ENCODE measurements around the gene LRRC63.
"Not testable (repeated sequence)": the region's sequence is repeated elsewhere in the genome, so short reads cannot be mapped to it uniquely, and the experiment has no call there.

The LRRC63 gene, protein sequence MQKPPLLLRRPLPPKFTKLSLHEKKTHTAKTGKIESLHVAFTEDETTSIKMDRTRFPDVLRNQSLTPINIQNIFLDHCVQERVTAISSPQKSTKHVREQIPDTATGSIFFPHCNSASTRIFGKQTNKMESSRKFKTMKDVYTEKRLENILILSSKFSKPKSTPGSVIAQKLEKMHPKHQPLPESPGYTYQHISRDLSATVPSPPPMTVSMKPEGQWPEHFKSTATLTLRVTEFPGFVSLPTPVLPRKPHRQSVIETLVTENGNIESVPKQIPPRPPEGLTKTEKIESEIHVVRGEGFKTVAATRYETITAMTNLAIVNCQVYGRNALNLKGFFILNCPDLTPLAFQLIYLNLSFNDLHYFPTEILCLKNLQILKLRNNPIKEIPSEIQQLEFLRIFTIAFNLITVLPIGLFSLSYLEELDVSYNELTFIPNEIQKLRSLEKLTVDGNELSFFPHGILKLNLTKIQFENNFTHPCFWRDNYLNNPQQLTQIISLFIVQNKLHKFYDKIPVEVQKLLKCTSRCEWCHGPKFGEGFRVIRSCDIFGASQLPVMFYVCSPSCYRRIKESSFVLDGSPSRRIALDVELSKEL

DNA sequence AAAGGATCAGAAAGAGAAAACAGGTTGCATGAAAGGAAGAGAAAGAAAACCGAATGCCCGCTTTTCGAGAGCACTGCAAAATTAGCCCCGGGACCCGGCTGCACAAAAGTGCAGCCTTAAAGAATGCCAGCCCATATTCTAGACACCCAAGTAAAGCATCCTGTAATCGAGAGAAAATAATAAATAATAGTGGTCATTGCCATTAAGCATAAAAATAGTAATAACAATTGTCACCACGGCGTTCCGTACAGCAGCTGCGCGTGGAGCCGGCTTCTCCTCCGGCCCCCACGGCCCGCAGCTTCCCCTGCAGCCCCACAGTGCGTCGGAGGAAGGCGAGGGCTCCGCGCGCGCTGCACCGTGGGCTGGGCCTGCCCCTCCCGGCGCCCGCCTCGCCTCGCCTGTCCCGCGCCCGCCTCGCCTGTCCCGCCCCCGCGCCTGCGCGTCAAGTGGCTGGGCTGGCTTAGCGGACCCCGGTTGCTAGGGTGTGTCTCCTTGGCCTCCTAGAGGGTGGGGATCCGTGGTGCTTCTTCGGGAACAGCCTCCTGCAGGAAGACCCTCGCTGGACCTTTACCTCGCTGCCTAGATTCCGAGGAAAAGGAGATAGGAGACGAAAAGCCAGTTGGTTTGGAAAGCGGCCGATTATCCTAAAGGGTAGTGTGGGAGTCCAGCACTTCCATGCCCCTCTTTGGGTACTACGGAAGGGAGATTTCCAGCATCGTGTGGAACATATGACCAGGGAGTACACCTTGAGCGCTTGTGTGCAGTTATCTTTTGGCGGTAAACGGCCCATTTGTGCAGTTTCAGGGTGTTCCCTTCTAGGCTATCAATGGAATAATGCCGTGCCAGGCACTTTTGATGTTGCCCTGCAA, at the start of gene LRRC63:
TSS of gene LRRC63 (plus strand) at position 446 of the 869 bp plus-strand sequence. CDS start 1,107 bp downstream, outside the sequence.
- no peak for TF ChIP-seq ZNF274 (IDR thresholded peaks at IDR 0.05; ENCODE audit: low read depth, low read length)
- H3K4me3 ChIP-seq (ENCODE audit: low read length), result peak within 1 kb of the TSS; percentile 51

DNA sequence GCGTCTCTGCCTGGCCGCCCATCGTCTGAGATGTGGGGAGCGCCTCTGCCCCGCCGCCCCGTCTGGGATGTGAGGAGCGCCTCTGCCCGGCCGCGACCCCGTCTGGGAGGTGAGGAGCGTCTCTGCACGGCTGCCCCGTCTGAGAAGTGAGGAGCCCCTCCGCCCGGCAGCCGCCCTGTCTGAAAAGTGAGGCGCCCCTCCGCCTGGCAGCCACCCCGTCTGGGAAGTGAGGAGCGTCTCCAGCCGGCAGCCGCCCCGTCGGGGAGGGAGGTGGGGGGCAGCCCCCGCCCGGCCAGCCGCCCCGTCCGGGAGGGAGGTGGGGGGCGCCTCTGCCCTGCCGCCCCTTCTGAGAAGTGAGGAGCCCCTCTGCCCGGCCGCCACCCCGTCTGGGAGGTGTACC, 49.0 kb upstream of the LRRC63 start:
- not testable (repeated sequence) for H3K4me3 ChIP-seq (ENCODE audit: low read length)

DNA sequence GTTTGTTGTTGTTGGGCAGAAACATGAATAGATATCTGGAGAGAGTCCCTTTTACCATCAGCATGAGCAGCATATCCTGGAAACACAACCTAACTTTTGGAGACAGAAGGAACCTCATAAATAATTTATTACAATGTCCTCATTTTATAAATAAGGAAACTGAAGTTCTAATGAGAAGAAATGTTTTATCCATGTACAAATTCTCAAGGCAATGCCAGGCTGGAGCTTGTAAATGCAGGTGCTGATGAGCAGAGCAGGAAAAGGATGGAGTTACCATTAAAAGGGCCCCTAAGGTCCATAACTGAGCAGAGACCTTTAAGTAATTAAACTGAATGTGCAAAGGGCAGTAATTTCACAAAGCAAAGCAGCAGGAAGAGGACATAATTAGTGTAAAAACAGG, 47.1 kb upstream of the LRRC63 start:
- H3K4me3 ChIP-seq (ENCODE audit: low read length), result peak overlapping the region; percentile 47
- no peak for TF ChIP-seq ZNF274 (IDR thresholded peaks at IDR 0.05; ENCODE audit: low read depth, low read length)

DNA sequence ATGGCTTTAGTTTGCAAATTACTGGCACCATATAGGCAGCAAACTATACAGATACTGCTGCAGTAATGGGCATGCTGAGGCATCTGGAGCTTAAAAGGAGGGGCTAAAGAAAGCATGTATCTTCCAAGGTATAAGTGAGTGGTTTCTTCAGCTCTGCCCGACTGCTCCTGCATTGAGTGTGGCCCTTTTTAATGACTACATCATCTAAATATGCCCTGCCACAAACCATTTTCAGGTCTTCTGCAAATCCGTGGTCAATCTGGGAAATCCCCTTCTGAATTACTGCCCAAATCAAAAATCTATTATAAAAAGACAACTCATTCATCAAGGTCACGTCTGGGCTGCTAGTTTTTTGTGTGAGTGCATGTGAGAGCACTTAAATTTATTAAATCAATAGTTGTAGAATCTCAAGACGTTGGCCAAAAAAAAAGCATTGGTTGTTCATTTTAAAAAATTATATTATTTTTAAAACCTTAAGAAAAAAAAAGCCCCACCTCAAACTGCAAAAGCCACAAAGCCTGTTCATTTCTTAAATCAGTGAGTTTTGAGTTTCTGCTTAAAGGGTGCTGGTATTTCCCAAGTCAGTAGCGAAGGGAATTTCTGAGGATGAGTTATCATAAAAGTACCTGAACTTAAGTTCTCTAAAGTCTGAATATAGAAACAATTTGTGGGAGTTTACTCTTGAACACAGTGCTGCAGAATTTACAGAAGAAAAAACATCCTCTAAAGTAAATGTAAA, 46.1 kb upstream of the LRRC63 start:
- peak overlapping the region; percentile 62; the same call in 1 of the 2 replicates for H3K4me3 ChIP-seq (ENCODE audit: low read length)
- TF ChIP-seq ZNF274 (IDR thresholded peaks at IDR 0.05; ENCODE audit: low read depth, low read length), result no peak

DNA sequence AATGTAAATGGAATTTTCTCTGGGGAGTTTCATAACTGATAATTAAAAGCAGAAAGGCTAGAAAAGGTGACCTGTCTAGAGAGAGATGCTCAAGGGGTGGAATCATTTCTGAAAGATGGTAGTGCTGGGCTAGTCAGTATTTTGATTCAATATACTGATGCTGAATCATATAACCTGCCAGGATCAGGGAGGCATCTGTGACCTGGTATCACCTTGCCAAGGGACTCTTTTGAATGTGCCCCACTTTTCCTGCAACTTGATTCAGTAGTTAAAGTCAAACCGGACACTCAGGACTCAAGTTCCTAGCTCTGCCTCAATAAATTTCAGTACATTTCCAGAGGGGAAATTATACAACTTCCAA, 45.5 kb upstream of the LRRC63 start:
- TF ChIP-seq ZNF274 (IDR thresholded peaks at IDR 0.05; ENCODE audit: low read depth, low read length), result no peak
- peak overlapping the region; percentile 62 for H3K4me3 ChIP-seq (ENCODE audit: low read length)

DNA sequence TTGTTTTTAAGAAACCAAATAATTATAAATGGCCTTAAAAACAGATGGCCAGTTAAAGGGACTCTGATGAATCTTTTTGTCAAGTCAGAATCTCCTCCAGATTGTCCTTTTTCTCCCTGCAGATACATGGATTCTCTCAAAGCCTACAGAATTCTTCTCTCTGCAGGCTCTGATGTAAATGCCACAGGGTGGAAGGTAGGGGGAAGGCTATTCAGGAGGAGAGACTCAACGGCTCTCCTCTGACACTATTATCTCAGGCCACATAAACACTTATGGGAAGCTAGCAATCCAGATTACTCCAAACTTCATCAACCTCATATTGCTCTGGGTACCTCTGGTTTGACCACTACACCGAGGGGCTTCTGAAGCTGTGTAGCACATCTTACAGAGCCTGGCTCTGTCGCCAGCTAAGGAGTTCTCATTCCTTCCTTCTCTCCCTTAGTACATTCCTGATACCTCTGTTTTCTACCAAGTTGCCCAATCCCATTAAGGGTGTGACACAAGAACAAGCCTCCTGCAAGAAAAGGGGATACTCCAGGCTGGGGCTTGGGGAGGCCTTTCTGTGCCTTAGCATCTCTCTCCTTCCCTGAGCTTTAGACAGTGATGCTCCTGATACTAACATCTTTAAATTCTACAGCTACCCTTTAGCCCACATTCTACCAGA, 44.6 kb upstream of the LRRC63 start:
- no peak for TF ChIP-seq ZNF274 (IDR thresholded peaks at IDR 0.05; ENCODE audit: low read depth, low read length)
- H3K4me3 ChIP-seq (ENCODE audit: low read length), result peak overlapping the region; percentile 62

DNA sequence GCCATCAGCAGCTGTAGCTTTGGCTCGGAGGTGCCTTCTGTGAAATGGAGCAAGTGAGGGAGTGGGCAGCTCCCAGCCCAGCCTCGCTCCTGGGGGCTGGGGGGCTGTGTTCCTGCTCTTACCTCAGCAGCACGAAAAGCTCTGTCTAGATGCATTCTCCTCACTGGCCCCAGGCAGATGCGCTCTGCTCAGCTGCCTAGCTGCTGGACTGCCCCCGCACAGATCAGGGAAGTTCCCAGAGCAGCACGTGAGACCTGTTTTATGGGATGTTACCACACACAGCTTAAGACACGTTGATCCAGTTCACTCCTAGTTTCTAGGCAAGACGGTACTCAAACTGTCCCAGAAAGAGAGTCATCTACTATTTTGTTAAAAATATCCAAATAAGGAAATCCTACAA, 43.4 kb upstream of the LRRC63 start:
- H3K4me3 ChIP-seq (ENCODE audit: low read length), result peak overlapping the region; percentile 62
- no peak for TF ChIP-seq ZNF274 (IDR thresholded peaks at IDR 0.05; ENCODE audit: low read depth, low read length)

DNA sequence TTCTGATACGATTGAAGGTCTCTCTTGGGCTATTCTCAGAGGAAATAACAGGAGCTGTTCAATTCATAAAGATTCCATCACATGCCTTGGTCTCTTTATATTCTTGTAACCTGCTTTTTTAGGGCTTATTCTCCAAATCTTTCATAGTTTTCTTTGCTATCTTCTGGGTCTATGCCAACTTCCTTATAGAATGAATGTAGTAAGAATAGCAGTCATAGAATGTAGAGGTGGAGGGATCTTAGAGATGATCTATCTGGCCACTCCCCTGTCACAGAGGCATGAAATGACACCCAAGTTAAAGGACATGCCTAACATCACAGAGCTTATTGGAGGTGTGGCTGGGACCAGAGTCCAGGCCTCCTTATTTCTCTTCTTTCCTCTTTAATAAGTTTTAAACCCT, 42.9 kb upstream of the LRRC63 start:
- TF ChIP-seq ZNF274 (IDR thresholded peaks at IDR 0.05; ENCODE audit: low read depth, low read length), result no peak
- H3K4me3 ChIP-seq (ENCODE audit: low read length), result peak overlapping the region; percentile 14; the same call in 1 of the 2 replicates

DNA sequence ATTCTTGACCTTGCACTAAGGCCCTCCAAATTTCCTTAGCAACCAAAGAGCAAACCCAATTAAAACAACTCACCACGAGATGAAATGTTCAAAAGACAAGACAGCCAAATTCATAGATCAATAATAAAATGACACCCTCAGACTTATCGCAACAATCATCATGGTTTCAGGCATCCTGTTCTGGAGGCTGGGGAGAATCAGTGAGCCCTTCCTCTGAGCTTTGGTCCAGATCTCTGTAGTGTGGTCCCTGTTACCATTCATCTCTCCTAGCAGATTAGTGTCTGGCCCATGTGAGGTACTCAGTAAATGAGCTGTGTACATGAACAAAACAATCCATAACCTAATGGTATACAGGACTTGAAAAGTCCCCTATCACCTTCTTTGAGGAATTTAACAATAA, 42.0 kb upstream of the LRRC63 start:
- peak overlapping the region; percentile 12; the same call in 1 of the 2 replicates for H3K4me3 ChIP-seq (ENCODE audit: low read length)
- no peak for TF ChIP-seq ZNF274 (IDR thresholded peaks at IDR 0.05; ENCODE audit: low read depth, low read length)

DNA sequence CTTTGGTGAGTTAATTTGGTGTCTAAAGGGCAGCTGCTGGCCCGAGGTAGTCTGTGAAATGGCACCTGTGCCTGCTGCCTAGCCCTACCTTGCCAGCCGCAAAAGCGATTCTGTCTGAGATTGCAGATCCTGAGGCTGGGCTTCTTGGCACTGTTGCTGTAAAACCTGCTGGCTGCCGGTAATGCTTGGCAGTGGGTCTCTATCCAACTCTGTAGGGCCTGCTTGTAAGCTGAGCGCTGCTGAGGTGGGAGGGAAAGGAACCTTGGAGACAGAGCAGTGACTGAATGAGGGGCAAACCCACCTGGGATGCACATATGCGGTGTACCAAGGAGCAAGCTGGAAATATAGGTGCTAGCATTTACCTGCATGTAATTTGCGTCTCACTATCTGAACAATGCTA, 41.5 kb upstream of the LRRC63 start:
- H3K4me3 ChIP-seq (ENCODE audit: low read length), result peak overlapping the region; percentile 0; the same call in 1 of the 2 replicates
- TF ChIP-seq ZNF274 (IDR thresholded peaks at IDR 0.05; ENCODE audit: low read depth, low read length), result no peak

DNA sequence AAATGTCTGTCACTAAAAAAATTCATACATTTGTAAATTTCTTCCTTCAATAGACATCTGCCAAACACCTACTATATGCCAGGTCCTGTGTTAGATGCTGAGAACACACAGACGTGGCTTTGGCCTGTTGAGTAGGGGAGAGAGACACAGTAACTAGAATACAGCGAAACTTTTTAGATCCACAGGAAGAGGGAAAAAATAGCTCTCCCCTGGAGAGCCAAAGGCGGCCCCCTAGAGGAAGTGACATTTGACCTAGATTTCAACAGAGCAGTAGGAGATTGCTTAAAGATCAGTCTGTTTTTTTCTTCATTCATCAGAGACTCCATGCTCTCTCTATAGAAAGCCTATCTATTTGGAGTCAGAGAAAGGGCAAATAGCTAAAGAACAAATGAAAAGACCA, 41.0 kb upstream of the LRRC63 start:
- TF ChIP-seq ZNF274 (IDR thresholded peaks at IDR 0.05; ENCODE audit: low read depth, low read length), result no peak
- H3K4me3 ChIP-seq (ENCODE audit: low read length), result peak overlapping the region; percentile 51; the same call in 1 of the 2 replicates

DNA sequence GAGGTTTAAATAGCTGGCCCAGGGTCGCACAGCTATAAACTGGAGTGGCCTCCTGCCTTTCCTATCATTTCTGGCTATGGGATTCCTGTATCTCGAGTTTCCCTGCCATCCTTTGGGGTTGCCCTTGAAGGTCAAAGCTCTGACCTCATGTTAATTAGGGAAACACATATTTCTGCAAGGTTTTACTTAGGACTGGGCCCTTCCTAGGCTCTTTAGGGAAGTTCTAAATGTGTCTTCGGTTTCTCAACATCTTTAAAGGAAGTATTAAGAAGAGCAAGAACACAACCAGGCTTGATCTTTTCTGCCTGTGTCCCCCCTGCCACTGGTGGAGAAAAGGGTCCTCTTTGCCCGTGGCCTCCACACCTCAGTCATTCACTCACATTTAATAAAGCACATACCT, 40.5 kb upstream of the LRRC63 start:
- H3K4me3 ChIP-seq (ENCODE audit: low read length), result peak overlapping the region; percentile 51; the same call in 1 of the 2 replicates
- TF ChIP-seq ZNF274 (IDR thresholded peaks at IDR 0.05; ENCODE audit: low read depth, low read length), result no peak

DNA sequence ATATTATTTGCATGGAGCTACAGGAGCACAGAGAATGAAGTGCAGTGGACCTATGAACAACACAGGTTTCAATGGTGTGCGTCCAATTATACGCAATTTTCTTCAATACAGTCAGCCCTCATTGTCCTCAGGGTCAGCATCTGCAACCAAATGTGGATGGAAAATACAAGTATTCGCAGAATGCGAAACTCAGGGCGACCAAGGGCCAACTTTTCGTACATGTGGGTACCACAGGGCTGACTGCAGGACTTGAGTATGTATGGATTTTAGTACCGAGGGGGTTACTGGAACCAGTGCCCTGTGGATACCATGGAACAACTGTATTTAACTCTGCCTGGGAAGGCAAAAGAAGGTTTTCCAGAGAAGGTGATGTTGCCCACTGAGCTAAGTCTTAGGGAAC, 40.0 kb upstream of the LRRC63 start:
- TF ChIP-seq ZNF274 (IDR thresholded peaks at IDR 0.05; ENCODE audit: low read depth, low read length), result no peak
- H3K4me3 ChIP-seq (ENCODE audit: low read length), result peak overlapping the region; percentile 51; the same call in 1 of the 2 replicates

Measured in GM08714 (cell line).